ENCODE data around the gene MYMX.

- no peak for TF ChIP-seq CTCF (IDR thresholded peaks at IDR 0.05; ENCODE audit: low read depth, low read length)
- TF ChIP-seq EZH2phosphoT487 (IDR thresholded peaks at IDR 0.05; ENCODE audit: low read depth): no peak
Measured at GRCh38 chr6:44235269-44235668, 18.5 kb downstream of the MYMX start.
